ENCODE results near the gene ADAMTS12.

The ADAMTS12 gene

GRCh38 chr5:33828626-33829308 lies 63.0 kb downstream of the ADAMTS12 start (continued):
- TF ChIP-seq CREB5 (CRISPR knock-in tag; IDR thresholded peaks at IDR 0.05; ENCODE audit: low read depth) = no peak
- no peak for TF ChIP-seq ZNF70 (CRISPR knock-in tag; IDR thresholded peaks at IDR 0.05)

- TF ChIP-seq PPARA (CRISPR knock-in tag; IDR thresholded peaks at IDR 0.05; ENCODE audit: borderline replicate concordance) (no peak), GLIS3 (CRISPR knock-in tag; IDR thresholded peaks at IDR 0.05) (no peak), TOX (CRISPR knock-in tag; IDR thresholded peaks at IDR 0.05; ENCODE audit: borderline replicate concordance) (no peak), TSHZ2 (CRISPR knock-in tag; IDR thresholded peaks at IDR 0.05) (no peak), ARNTL (CRISPR knock-in tag; IDR thresholded peaks at IDR 0.05; ENCODE audit: borderline replicate concordance, low read depth) (no peak), CSDC2 (CRISPR knock-in tag; IDR thresholded peaks at IDR 0.05) (no peak), SNAI2 (CRISPR knock-in tag; IDR thresholded peaks at IDR 0.05) (no peak), POU6F1 (CRISPR knock-in tag; IDR thresholded peaks at IDR 0.05; ENCODE audit: borderline replicate concordance, low read depth) (no peak), CSRNP3 (CRISPR knock-in tag; IDR thresholded peaks at IDR 0.05) (no peak), TCF4 (CRISPR knock-in tag; IDR thresholded peaks at IDR 0.05; ENCODE audit: borderline replicate concordance) (no peak), ZFP30 (CRISPR knock-in tag; IDR thresholded peaks at IDR 0.05) (no peak), ISL1 (CRISPR knock-in tag; IDR thresholded peaks at IDR 0.05) (no peak), ZFP3 (CRISPR knock-in tag; IDR thresholded peaks at IDR 0.05) (no peak), ESRRG (CRISPR knock-in tag; IDR thresholded peaks at IDR 0.05) (no peak), ZC3H10 (CRISPR knock-in tag; IDR thresholded peaks at IDR 0.05) (no peak), PATZ1 (CRISPR knock-in tag; IDR thresholded peaks at IDR 0.05; ENCODE audit: borderline replicate concordance) (no peak)
- no peak for ATAC-seq
Observed at GRCh38 chr5:33827885-33828284, 63.9 kb downstream of the ADAMTS12 start.

GRCh38 chr5:33827018-33827707 lies 64.6 kb downstream of the ADAMTS12 start:
- ATAC-seq = no peak
- no peak for TF ChIP-seq POU6F1 (CRISPR knock-in tag; IDR thresholded peaks at IDR 0.05; ENCODE audit: borderline replicate concordance, low read depth)
- TF ChIP-seq TSHZ2 (CRISPR knock-in tag; IDR thresholded peaks at IDR 0.05) = no peak
- TF ChIP-seq CSDC2 (CRISPR knock-in tag; IDR thresholded peaks at IDR 0.05) = no peak
- no peak for TF ChIP-seq TOX (CRISPR knock-in tag; IDR thresholded peaks at IDR 0.05; ENCODE audit: borderline replicate concordance)
- no peak for TF ChIP-seq ZNF8 (CRISPR knock-in tag; IDR thresholded peaks at IDR 0.05)
- TF ChIP-seq PATZ1 (CRISPR knock-in tag; IDR thresholded peaks at IDR 0.05; ENCODE audit: borderline replicate concordance) = no peak
- TF ChIP-seq ZNF565 (CRISPR knock-in tag; conservative IDR thresholded peaks at IDR 0.05; ENCODE audit: low read depth) = no peak
- no peak for TF ChIP-seq ESRRG (CRISPR knock-in tag; IDR thresholded peaks at IDR 0.05)
- no peak for TF ChIP-seq ISL1 (CRISPR knock-in tag; IDR thresholded peaks at IDR 0.05)
- no peak for TF ChIP-seq PPARA (CRISPR knock-in tag; IDR thresholded peaks at IDR 0.05; ENCODE audit: borderline replicate concordance)

All from SK-N-SH treated with all-trans-retinoic acid at 6 μM for 48 hours (cell line).